ENCODE measurements around the gene PPIP5K1.
"Not testable (repeated sequence)": the region's sequence is repeated elsewhere in the genome, so short reads cannot be mapped to it uniquely, and the experiment has no call there.

Gene PPIP5K1

DNA sequence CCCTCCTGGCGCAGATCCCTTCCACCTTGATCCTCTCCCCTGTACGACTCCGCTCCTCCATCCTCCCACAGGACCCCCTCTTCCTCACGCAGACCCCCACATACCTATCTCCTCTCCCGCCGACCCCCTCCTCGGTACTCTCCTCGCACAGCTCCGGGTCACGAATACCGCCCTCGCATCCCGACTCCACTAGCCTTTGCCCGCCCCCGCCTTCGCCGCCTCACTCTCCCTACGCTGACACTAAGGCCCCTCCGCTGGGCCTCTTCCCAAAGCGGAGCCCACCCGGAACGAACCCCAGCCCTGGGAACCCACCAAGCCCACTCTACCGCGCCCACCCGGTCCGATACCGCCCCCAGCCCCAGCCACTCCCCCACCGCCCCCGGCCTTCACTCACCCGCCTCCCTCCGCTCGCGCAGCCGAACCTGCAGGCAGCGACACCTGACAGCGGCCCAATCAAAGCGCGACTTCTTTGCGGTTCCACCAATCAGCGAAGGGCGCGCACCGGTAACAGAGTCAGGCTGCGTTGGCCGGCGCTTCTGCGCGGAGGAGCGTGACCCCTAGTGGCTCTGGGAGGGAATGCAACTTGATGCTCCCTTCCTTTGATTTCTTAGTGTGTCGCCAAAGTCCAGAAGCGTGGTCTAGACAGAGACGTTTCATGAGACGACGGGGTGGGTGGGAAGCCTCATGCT lies at the start of gene PPIP5K1:
PPIP5K1 (minus strand) TSS at position 431 of the 689 bp plus-strand sequence. CDS start 5,704 bp downstream, outside the sequence.
- DNase-seq, result not testable (repeated sequence)

DNA sequence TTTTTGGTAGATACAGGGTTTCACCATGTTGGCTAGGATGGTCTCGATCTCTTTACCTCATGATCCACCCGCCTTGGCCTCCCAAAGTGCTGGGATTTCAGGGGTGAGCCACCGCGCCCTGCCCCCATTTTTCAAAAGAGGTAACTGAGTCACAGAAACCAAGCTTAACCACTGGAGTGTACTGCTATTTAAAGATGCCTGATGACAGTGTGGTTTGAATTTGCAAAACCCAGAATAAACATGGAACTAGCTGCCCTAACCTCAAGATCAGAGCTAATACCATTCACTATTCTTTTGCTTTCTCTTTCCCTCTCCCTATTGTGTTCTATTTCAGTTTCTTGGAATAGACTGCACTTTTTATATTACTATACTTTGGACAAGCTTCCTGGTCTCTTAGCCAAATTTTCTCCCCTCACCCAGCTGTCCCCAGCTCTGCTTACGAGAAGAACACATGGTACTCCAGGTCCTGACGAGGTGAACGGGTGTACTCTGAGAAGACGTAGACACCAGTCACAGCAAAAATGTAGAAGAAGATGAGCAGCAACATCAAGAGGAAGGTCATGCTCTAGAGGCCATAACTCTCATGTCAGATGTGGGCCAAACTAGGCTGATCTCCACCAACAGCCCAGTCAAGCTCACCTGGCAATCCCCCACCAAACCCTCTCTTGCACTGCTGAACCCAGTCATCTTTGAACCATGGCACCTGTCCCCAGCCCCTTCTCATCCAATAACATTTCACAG lies 48.6 kb upstream of the PPIP5K1 start:
- not testable (repeated sequence) for DNase-seq

DNA sequence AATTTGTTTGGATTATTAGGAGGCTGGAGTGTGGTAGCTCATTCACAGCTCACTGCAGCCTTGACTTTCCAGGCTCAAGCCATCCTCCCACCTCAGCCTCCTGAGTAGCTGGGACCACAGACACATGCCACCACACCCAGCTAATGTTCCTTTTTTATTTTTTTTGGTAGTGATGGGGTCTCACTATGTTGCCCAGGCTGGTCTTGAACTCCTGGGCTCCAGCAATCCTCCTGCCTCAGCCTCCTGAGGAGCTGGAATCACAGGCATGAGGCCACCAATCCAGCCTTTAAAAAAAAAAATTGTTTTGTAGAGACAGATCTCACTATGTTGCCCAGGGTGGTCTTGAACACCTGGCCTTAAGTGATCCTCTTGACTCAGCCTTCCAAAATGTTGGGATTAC lies 36.9 kb upstream of the PPIP5K1 start:
- DNase-seq, result not testable (repeated sequence)

DNA sequence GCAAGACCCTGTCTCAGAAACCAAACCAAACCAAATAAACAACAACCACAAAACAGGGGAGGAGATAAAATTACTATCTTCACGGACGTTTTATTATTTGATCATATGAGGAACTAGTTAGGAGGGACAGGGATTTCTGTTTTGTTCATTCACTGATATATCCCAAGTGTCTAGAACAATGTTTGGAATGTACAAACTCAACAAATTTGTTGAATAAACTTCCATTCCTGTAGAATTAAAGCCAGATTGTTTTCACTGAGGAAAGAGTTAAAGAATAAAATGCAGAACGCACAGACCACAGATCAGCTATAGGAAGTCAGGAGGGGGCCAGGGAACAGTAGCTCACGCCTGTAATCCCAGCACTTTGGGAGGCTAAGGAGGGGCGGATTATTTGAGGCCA lies 35.1 kb upstream of the PPIP5K1 start:
- DNase-seq, result no peak

DNA sequence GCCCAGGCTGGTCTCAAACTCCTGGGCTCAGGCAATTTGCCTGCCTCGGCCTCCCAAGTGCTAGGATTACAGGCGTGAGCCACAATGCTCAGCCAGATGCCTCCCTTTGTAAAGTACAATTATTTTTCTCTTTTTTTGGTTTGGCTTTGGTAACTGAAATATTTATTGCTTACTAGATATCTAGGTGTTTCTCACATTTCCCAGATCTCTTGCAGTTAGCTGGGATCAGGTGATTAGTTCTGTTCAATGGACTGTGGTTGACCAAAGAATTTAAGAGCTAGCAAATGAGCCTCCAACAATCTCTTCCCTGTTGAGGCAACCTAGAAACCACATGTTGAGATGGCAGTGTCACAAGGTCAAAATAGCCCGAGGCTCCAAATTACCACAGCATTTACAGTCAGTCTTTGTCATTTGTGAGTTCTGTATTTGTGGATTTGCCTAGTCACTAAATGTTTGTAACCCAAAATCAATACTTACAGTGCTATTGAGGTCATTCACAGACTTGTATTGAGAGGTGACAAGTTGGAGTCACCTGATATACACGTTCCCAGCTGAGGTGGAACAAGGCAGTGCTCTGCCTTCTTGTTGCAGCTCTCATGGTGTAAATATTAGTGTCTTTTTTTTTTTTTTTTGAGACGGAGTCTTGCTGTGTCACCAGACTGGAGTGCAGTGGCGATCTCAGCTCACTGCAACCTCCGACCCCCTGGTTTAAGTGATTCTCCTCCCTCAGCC lies 32.2 kb upstream of the PPIP5K1 start:
- DNase-seq, result not testable (repeated sequence)

DNA sequence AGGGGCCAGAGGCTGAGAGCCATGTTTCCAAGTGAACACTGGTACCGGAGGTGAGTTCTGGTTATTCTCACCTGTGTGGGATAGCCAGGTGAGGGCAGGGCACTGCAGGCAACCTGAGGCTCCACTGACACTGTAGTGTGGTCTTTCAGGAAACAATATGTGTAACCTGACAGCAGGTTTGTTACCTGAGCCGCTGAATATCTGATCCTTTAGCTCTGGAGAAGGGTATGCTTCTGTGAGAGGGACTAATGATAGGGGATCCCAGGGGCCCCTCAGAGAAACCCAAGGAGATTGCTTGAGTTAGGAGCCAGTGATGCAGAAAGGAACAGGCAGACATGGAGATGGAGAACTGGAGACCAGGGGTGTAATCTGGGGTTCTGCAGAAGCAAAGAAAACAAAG lies 28.7 kb upstream of the PPIP5K1 start, which contains the start of gene STRC:
STRC (minus strand) TSS at position 101 of the 400 bp plus-strand sequence; CDS start at position 23, 78 bp downstream.
- not testable (repeated sequence) for DNase-seq

DNA sequence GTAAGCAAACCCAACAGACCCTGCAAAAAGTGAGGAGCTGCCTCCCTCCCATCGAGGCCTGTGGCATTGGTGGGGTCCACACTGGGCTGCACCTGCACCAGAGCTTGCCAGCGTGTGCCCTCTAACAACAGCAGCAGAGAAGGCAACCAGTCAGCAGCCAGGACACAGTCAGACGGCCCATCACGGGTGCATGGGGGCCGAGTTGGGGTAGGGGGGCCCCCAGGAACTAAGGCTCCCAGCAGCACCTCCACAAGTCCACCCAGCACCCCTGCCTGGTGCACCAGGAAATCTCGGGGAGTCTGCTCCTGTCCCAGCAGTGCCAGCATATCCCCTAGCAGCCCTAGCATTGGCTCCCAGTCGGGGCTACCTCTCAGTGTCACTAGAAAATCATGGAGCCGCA lies 27.7 kb upstream of the PPIP5K1 start:
- DNase-seq, result not testable (repeated sequence)

DNA sequence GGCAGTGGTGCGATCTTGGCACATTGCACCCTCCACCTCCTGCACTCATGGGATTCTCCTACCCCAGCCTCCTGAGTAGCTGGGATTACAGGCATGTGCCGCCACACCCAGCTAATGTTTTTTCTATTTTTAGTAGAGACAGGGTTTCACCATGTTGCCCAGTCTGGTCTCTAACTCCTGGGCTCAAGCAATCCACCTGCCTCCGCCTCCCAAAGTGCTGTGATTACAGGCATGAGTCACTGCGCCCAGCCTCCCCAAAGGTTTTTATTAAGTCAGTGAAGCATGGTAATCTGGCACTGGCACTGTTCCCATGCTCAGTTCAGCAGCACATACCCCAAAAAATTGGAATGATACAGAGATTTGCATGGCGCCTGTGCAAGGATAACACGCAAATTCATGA lies 12.2 kb upstream of the PPIP5K1 start:
- DNase-seq, result not testable (repeated sequence)

DNA sequence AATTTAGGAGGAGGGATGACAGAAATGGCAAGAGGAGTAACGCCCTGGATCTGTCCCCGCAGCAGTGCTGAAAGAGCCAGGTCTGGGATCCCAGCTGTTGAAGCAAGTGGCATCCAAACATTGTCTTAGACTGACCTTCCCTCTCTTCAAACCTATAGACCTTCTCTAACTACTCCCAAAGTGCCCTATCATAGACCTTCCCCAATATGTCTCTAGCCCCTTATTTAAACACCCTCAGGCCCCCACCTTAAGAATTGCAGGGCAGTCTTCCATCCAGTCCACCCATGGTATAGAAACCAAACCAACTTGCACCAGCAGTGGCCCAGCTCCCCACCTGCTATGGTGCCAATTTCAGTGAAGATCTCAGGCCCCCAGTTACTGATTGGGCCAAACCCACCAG lies 10.2 kb upstream of the PPIP5K1 start:
- DNase-seq, result not testable (repeated sequence)

DNA sequence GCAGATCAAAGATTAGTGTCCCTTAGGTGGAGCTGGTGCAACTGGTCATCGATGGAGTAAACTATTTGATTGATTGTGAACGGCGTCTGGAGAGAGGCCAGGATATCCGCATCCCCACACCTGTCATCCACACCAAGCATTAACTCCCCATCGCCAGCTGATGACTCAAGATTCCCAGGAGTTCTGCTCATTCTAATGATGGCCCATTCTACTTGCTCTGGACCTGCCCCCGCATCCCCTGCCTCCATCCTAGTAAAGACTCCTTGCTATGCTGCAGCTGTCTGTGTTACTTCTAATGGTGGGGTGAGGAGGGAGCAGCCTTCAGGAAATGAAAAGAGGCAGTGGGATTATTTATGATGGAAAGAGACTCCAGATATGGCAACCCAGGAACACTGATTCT lies 9.1 kb upstream of the PPIP5K1 start:
- DNase-seq, result not testable (repeated sequence)

DNA sequence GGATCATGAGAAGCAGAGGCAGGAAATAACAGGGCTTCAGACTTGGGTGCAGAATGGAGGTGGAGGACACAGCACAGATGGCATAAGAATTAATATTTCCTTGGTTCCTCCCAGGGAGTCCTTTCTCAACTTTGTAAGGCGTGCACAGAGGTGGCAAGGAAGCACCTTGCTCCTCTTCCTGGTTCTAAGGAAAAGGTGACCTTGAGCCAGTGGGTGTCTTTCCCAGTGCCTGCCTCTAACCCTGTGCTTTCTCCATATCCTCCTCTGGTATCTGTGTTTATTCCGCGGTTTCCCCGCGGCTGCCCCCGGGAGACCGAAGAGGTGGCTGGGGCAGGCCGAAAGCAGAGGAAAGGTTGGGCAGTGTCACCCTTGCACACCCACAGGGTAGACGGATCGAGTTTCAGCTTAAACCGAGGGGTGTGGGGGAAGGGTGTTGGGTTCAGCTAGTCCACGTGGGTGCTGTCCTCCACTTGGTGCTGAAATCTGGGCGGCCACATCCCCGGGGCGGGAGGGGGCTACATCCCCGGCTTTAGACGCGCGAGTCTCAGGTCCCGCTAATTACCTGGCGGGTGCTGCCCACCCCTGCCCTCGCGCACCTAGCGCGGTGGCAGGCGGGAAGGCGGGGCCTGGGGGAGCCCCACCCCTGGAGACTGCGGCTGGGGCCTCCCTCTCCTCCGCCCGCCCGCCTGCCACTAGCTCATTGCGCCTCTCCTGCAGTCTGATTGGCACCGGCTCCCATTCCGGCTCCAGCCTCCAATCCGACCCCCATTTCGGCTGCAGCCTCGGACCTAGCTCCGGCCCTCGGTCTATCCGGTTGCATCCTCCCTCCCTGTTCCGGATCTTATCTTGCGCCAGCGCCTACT lies 3.6 kb upstream of the PPIP5K1 start, which contains the start of gene CKMT1B:
CKMT1B (plus strand) TSS at position 700 of the 863 bp plus-strand sequence. CDS start 192 bp downstream, outside the sequence.
- DNase-seq, result not testable (repeated sequence)

DNA sequence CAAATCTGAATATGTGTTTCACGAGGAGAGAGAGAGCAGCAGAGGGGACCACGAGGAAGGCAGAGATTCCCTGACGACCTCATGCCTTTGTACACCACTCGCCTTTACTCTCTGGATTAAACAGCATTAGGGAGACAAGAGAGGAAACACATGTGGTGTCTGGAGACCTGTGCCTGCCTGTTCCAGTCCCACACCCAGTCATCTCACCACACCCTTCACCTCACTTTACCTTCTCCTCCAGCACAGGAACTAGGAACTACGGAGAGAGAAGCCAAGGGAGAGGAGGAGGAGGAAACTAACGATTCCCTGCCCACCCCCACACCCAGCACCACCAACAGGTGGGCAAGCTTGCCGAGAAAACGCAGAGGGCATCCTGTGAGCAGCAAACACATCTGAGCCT lies 2.8 kb upstream of the PPIP5K1 start:
- not testable (repeated sequence) for DNase-seq

DNA sequence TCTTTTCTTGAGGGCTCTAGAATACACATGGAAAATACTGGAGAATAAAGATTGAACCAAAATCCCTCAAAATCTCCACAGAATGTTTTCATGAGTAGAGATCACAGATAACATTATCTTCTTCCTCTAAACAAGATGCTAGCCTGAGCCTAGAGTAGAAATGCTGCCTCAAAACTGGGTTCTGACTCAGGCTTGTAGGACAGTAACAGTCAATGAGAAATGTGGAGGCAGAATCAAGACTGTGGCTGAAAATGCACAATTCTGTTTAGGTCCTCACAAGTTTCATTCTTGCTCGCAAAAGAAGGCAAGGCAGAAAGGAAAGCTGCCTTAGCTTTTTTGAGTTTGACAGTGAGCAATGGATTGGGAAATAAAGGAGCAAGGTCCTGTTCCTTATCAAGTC lies 15.4 kb downstream of the PPIP5K1 start:
- not testable (repeated sequence) for DNase-seq

DNA sequence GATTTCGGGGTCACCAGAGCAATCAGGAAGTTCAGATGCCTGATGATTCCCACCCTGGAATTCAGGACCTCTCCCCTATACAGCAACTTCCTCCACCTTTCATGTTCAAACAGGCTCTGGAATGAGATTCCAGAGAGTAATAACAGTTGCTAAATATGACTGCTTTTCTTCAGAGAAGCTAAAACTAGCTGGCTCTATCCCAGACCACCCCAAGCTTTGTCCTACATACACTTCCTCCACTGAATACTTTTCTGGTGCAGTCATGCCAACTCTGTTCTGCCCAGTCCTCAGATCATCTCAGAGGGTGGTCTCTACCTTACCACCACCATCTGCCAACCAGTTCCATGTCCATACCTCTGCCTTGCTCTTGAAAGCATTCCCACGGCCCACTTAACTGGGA lies 23.4 kb downstream of the PPIP5K1 start:
- not testable (repeated sequence) for DNase-seq

DNA sequence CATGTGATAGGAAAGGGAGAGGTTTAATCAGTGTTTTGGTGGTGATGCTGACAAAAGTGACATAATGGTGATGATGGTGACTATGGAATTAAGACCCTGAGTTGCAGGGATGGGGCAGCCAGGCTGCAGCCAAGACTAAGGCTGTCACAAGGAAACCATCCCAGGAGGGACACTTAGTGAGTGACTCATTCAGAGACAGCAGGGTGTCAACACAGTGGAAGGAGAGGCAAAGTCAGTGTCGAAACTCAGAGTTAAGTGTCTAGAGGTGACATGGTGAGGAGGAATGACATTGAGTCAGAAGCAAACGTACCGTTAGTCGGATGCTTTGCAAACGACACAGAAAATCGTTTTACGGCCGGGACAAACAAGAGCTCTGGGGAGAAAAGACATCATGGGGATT lies 26.2 kb downstream of the PPIP5K1 start:
- DNase-seq, result not testable (repeated sequence)

DNA sequence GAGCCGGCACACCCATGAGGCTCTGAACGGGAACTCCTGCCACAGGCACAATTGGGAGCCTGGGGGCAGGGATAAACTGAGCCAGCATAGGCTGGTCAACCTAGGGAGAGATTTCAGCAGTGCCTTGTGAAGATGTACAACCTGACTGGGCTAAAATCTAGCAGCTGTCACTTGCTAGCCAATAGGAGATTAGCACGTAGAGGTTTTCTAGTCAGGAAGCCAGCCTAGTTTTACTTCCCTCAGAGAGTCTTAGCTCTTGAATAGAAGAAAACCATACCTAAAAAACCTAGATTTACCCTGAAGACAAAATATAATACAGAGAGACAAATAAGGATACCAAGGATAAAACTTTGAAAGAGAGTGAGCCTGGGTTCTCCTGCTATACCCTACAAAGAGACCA lies 27.3 kb downstream of the PPIP5K1 start:
- not testable (repeated sequence) for DNase-seq

DNA sequence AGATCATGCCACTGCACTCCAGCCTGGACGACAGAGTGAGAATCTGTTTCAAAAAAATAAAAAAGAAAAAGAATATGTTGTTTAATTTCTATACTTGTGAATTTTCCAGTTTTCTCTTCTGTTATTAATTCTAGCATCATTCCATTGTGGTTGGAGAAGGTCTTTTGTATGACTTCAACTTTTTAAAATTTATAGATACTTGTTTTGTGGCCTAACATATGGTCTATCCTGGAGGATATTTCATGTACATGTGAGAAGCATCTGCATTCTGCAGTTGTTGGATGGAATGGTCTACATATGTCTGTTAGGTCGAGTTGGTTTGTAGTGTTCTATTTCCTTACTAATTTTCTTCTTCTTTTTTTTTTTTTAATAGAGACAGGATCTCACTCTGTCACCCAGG lies 37.0 kb downstream of the PPIP5K1 start:
- DNase-seq, result no peak

DNA sequence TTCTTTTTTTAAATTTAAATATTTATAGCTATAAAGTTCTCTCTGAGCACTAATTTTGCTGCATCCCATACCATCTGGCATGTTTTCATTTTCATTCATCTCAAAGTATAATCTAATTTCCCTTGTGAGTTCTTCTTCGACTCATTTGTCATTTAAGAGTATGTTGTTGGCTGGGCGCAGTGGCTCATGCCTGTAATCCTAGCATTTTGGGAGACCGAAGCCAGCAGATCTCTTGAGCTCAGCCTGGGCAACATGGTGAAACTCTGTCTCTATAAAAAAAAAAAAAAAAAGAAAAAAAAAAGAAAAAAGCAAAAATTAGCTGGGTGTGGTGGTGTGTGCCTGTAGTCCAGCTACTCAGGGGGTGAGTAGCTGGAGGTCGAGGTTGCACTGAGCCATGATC lies 37.8 kb downstream of the PPIP5K1 start:
- no peak for DNase-seq

DNA sequence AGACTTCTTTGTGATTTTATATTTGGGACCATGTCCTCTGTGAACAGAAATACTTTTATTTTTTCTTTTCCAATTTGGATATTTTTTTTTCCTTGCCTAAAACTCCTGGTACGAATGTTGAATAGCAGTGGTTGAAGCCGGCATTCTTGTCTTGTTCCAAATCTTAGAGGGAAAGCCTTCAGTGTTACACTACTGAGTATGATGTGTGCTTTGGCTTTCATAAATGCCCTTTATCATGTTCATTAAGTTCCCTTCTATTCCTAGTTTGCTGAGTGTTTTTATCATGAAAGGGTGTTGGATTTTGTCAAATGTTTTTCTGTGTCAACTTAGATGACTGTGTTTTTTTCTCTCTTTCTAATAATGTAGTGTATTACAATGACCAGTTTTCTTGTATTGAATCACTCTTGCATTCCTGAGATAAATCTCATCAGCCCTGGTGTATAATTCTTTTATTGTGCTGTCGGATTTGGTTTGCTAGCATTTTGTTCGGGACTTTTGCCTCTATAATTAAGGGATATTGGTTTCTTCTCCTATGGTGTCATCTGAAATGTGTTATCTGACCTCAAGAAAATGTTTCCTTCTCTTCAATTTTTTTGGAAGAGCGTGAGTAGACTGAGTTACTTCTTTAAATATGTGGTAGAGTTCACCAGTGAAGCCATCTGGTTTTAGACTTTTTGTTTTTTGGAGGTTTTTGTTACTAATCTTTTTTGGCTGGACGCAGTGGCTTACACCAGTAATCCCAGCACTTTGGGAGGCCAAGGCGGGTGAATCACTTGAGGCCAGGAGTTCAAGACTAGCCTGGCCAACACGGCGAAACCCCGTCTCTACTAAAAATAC lies 39.3 kb downstream of the PPIP5K1 start:
- DNase-seq, result no peak

DNA sequence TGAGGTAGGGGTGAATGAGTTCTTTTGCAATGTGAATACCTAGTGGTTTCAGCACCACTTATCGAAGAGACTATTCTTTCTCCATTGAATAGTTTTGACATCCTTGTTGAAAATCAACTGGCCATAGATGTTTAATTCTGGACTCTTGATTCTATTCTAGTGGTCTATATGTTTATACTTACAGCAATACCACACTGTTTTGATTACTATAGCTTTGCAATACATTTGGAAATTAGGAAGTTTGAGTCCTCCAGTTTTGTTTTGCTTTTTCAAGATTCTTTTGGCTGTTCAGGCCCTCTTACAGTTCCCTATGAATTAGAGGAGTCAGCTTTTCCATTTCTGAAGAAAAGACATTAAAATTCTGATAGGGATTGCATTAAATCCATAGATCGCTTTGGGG lies 42.5 kb downstream of the PPIP5K1 start:
- DNase-seq, result no peak

DNA sequence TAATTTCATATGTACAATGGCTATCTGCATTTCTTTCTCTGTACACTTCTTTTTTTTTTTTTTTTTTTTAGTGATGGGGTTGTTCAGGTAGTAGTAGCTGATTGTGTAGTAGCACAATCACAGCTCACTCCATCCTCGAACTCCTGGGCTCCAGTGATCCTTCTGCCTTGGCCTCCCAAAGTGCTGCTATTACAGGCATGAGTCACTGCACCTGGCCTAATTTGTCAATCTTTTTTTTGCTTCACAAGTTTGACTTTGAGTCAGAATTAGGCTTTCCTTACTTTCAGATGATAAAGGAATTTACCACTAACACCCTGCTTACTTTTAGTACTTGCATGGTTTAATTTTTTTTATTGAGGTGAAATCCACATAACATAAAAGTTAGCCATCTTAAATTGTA lies 44.6 kb downstream of the PPIP5K1 start:
- DNase-seq, result no peak

Measured in NCI-H1092 treated with DMSO at 0.1 percent for 48 hours (cell line).